Measurements from ENCODE around the gene SUGP2.

GRCh38 chr19:18967358-18968146, 65.8 kb downstream of the SUGP2 start:
- no peak for TF ChIP-seq CTCF (IDR thresholded peaks at IDR 0.05)
- TF ChIP-seq EP300 (IDR thresholded peaks at IDR 0.05; ENCODE audit: low read depth): no peak
- TF ChIP-seq POLR2A (IDR thresholded peaks at IDR 0.05): no peak
- TF ChIP-seq POLR2AphosphoS5 (IDR thresholded peaks at IDR 0.05): no peak

All from transverse colon (tissue), 4 donors.